ES-I3 (cell line): ENCODE data around the gene GRID1.

Experiments used
- H3K36me3 ChIP-seq: 2 replicates; pipeline ENCODE4 v1.6.1; 2013; ENCODE audit warnings: mild to moderate bottlenecking, low read length, control low read depth, moderate library complexity; ENCODE audit not compliant: insufficient read depth
- H3K4me1 ChIP-seq: 2 replicates; pipeline ENCODE4 v1.6.1; 2013; ENCODE audit warnings: mild to moderate bottlenecking, control low read depth, low read length; ENCODE audit not compliant: insufficient read depth
- H3K9ac ChIP-seq: 2 replicates; pipeline ENCODE4 v1.6.1; 2013; ENCODE audit warnings: low read depth, mild to moderate bottlenecking, low read length, moderate library complexity
- H3K9me3 ChIP-seq: 2 replicates; pipeline ENCODE4 v1.6.1; 2013; ENCODE audit warnings: mild to moderate bottlenecking, low read length, moderate library complexity; ENCODE audit not compliant: control insufficient read depth, insufficient read depth

Gene GRID1

GRCh38 chr10:85614566-85614965 is 752.0 kb downstream of the GRID1 start:
- H3K36me3 ChIP-seq, result no peaks in the 10 kb centered on the region
- H3K9me3 ChIP-seq, result no peaks in the 10 kb centered on the region
- H3K4me1 ChIP-seq, result no peaks in the 10 kb centered on the region
- H3K9ac ChIP-seq, result no peak overlapping the region

GRCh38 chr10:85613391-85613790 is 753.2 kb downstream of the GRID1 start:
- H3K9ac ChIP-seq, result no peak overlapping the region
- no peaks in the 10 kb centered on the region for H3K9me3 ChIP-seq
- H3K4me1 ChIP-seq, result no peaks in the 10 kb centered on the region
- H3K36me3 ChIP-seq, result no peaks in the 10 kb centered on the region

GRCh38 chr10:85612833-85613232 is 753.8 kb downstream of the GRID1 start:
- H3K9me3 ChIP-seq, result no peaks in the 10 kb centered on the region
- H3K9ac ChIP-seq, result no peak overlapping the region
- H3K4me1 ChIP-seq, result no peaks in the 10 kb centered on the region
- no peaks in the 10 kb centered on the region for H3K36me3 ChIP-seq

- Histone ChIP-seq H3K4me1 (no peaks in the 10 kb centered on the region), H3K9me3 (no peaks in the 10 kb centered on the region), H3K36me3 (no peaks in the 10 kb centered on the region), H3K9ac (no peak overlapping the region)
These were observed 754.2 kb downstream of the GRID1 start for GRCh38 chr10:85612378-85612775.

- Histone ChIP-seq H3K9me3 (no peaks in the 10 kb centered on the region), H3K36me3 (no peaks in the 10 kb centered on the region), H3K9ac (no peak overlapping the region), H3K4me1 (no peaks in the 10 kb centered on the region)
These were observed 754.7 kb downstream of the GRID1 start for GRCh38 chr10:85611746-85612377.

GRCh38 chr10:85611093-85611740 is 755.4 kb downstream of the GRID1 start:
- Histone ChIP-seq H3K36me3 (no peaks in the 10 kb centered on the region), H3K9ac (no peak overlapping the region), H3K4me1 (no peaks in the 10 kb centered on the region), H3K9me3 (no peaks in the 10 kb centered on the region)

- Histone ChIP-seq H3K9me3 (no peaks in the 10 kb centered on the region), H3K9ac (no peak overlapping the region), H3K36me3 (no peaks in the 10 kb centered on the region), H3K4me1 (no peaks in the 10 kb centered on the region)
These were observed 756.1 kb downstream of the GRID1 start for GRCh38 chr10:85610381-85611092.

GRCh38 chr10:85609509-85609908 is 757.1 kb downstream of the GRID1 start:
- H3K9me3 ChIP-seq, result no peaks in the 10 kb centered on the region

GRCh38 chr10:85608706-85609105 is 757.9 kb downstream of the GRID1 start:
- Histone ChIP-seq H3K4me1 (no peaks in the 10 kb centered on the region), H3K9me3 (no peaks in the 10 kb centered on the region)

More at GRCh38 chr10:85609509-85609908, 757.1 kb downstream of the GRID1 start:
- no peaks in the 10 kb centered on the region for H3K4me1 ChIP-seq
- no peak overlapping the region for H3K9ac ChIP-seq
- H3K36me3 ChIP-seq, result no peaks in the 10 kb centered on the region

GRCh38 chr10:85607043-85607695 is 759.4 kb downstream of the GRID1 start:
- Histone ChIP-seq H3K36me3 (no peaks in the 10 kb centered on the region), H3K4me1 (no peaks in the 10 kb centered on the region), H3K9me3 (no peaks in the 10 kb centered on the region), H3K9ac (no peak overlapping the region)

More at GRCh38 chr10:85608706-85609105, 757.9 kb downstream of the GRID1 start:
- H3K9ac ChIP-seq, result no peak overlapping the region
- H3K36me3 ChIP-seq, result no peaks in the 10 kb centered on the region

GRCh38 chr10:85606401-85606800 is 760.2 kb downstream of the GRID1 start:
- Histone ChIP-seq H3K36me3 (no peaks in the 10 kb centered on the region), H3K9me3 (no peaks in the 10 kb centered on the region), H3K9ac (no peak overlapping the region), H3K4me1 (no peaks in the 10 kb centered on the region)

- Histone ChIP-seq H3K9me3 (no peaks in the 10 kb centered on the region), H3K4me1 (no peaks in the 10 kb centered on the region), H3K36me3 (no peaks in the 10 kb centered on the region), H3K9ac (no peak overlapping the region)
These were observed 761.7 kb downstream of the GRID1 start for GRCh38 chr10:85604884-85605283.

- no peaks in the 10 kb centered on the region for H3K4me1 ChIP-seq
- no peak overlapping the region for H3K9ac ChIP-seq
- H3K36me3 ChIP-seq, result no peaks in the 10 kb centered on the region
- H3K9me3 ChIP-seq, result no peaks in the 10 kb centered on the region
These were observed 762.4 kb downstream of the GRID1 start for GRCh38 chr10:85604136-85604725.

- no peak overlapping the region for H3K9ac ChIP-seq
- no peaks in the 10 kb centered on the region for H3K36me3 ChIP-seq
- H3K4me1 ChIP-seq, result no peaks in the 10 kb centered on the region
- no peaks in the 10 kb centered on the region for H3K9me3 ChIP-seq
These were observed 763.2 kb downstream of the GRID1 start for GRCh38 chr10:85603151-85603940.
